GM19395 (cell line): ENCODE results near the gene CASP1.

ENCODE experiments used
- ATAC-seq: cut with Tn5 transposase; IDR thresholded peaks from one replicate; pipeline ENCODE4 v1.9.1; 2021; ENCODE audit warnings: mild to moderate bottlenecking, moderate library complexity; ENCODE audit not compliant: unreplicated experiment

The CASP1 gene

DNA sequence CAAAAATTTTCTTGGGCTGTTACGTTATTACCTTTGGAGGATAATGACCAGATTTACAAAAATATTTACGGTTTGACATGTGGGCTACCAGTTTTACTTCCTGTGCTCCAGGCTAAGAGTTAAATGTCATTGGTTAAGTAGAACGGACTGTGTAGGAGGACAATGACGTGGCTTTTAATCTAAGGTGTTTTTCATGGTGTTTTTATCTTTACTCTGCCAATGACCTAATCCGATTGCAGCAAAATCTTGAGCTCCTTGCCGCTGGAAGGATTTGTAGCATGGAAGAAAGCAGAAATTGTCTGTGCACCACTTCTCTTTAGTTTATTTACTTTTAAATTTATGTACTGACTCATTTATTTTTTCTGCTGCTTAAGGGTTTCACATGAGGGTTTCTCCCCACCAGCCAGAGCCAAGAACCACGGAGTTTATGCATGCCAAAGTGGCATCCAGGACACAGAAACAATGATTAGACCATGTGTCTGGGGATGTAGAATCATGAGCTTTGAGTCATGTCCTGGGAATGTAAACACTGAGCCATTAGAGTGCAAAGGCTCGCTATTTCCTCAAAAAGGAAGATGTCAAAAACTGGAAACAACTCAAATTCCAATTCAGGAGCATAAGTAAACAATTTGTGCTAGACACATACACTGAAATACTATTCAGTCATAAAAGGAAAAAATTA, 12.1 kb upstream of the CASP1 start:
- ATAC-seq, result no peak

DNA sequence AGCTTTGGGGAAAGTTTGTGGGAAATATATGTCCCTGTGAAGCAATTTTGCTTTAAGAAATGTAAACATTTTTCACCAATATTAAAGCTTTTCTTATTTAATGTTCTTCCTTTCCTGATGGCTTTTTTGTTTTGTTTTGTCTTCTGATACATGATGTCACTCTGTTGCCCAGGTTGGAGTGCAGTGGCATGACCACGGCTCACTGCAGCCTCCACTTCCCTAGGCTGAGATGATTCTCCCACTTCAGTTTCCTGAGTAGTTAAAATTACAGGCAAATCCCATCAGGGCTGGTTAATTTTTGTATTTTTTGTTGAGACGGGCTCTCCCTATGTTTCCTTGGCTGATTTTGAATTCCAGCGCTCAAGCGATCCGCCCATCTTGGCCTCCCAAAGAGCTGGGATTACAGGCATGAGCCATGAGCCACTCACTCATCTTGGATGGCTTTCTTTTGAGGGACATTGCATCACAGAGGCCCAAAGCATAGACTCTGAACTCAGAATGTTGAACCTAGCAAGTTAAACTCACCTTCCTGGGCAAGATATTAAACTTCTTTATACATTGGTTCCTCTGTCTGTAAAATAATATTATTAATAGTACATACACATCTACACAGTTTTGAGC, 10.8 kb upstream of the CASP1 start:
- no peak for ATAC-seq

DNA sequence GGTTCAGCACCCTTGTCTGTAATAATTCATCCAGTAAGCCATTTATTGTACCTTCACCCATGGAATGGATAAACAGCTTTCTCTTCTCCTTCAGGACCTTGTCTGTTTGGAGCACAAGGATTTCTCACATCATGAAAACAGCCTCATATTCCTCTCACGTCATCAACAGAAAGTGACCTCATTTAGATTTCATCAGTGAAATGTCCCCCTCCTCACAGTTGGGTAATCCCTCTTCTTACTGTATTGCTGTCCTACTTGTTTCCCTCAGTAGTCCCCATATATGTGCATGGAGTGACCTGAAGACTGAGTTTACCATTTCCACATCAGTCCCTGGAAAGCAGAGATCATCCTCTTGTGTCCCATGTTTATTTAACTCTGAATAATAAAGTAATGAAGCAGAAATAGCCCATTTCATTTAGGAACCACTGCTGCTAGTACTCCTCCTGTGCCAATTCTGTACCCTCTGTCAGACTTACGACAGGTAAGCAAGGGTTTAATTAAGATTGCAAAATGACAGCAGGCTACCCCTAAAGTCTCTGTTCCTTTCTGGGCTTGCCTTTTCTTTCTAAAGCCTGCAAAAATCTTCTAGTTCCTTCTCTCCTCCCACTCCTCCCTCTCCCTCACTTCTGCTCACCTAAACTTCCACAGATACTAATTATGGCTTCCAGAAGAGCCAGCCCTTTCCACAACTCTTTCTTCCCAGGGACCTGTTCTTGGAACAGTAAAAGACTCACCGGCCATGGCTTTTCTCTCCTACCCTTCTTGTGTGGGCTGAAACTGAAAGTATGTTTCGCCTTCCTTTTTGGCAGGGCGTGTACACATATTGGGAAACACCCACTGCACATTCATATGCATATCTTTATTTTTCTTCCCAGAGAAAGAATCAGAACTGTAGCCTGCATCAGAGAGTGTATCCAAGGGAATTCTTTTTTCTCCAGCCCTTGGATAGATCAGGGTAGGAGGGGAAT, 9.9 kb upstream of the CASP1 start, which contains the start of gene CARD16:
Gene CARD16 (minus strand): TSS at position 779 of the 968 bp plus-strand sequence. CDS start 38 bp downstream, at position 741.
- ATAC-seq, result peak; percentile 100

GRCh38 chr11:105042178-105042577, 7.2 kb upstream of the CASP1 start:
- no peak for ATAC-seq

DNA sequence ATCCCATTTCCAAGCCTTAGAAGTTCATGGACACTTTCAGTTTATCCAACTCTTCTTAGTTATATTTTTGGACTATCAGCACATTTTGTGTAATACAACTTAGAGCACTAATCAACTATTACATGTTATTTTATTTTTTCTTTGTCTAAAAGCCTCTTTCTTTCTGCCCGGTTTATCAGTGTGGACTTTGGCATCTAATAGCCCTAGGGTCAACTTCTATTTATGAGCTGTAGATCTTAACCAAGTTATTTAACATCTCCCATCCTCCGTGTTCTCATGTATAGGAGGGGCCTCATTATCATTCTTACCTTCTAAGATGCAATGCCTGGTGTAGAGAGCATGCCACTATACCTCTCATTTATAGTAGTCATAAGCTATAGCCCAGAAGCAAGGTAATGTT, 5.8 kb upstream of the CASP1 start:
- ATAC-seq, result no peak

- ATAC-seq, result peak; percentile 7
Observed at GRCh38 chr11:105034388-105034787, 556 bp downstream of the CASP1 start.

- ATAC-seq, result no peak
Observed at GRCh38 chr11:105033781-105034180, 1.2 kb downstream of the CASP1 start.

DNA sequence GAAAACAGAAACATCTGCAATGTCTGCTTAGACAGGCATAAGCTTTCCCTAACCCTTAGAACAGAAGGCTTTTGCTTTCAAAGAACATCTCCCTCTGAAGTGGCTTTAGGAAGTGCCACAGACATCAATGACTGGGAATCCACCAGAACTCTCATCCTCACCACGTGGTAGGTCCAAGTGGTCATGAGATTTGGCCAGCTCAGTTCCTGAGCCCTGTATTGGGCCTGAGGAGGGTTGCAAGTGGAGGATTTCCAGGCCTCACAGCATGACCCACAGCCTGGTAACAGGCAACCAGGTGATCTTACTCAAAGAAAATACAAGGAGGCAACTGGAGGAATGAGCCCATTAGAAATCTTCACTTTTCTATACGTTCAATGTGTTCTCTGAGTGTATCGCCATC, 1.6 kb downstream of the CASP1 start:
- no peak for ATAC-seq

DNA sequence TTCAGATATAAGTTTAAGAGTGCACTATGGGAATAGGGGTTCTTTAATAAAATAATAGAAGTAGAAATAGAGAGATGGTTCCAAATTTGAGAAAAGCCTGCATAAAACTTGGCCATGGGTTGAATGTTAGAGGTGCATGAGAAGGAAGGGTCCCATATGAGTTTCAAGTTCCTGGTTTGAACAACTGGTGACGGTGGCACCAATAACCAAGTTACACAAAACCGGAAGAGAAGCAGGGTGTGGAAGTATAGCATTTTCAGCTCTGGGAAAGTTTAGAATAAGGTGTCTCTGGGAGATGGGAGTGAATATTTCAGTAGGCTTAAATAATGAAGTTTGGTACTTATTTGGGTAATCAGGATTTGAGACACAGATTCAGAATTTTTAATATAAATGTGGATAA, 2.4 kb downstream of the CASP1 start:
- ATAC-seq, result no peak

- ATAC-seq, result no peak
Observed at GRCh38 chr11:105027678-105028077, 7.3 kb downstream of the CASP1 start.

DNA sequence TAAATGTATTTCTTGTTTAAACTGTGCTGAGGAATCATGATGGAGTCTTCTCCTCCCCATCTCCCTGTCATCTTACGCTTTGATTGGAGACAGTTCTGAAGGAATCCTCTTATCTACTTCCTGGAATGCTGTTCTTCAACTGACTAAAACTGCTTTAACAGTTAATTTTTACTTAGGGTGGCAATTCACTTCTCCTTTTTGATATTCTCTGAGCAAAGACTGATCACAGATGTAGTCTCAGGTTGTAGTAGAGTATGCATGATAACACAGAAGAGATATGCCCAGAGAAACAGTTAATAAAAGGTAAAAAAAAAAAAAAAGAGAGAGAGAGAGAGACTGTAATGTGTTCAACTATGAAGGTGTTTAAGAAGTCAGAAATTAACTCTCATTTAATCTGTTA, 10.6 kb downstream of the CASP1 start:
- ATAC-seq, result no peak

GRCh38 chr11:105023003-105023402, 11.9 kb downstream of the CASP1 start, which contains the start of gene CASP5:
Gene CASP5 (minus strand): TSS chr11:105023168. CDS start chr11:105023136, 32 bp downstream.
- no peak for ATAC-seq

- no peak for ATAC-seq
Observed at GRCh38 chr11:105022527-105022926, 12.4 kb downstream of the CASP1 start.

- ATAC-seq, result no peak
Observed at GRCh38 chr11:105007463-105007862, 27.5 kb downstream of the CASP1 start.

DNA sequence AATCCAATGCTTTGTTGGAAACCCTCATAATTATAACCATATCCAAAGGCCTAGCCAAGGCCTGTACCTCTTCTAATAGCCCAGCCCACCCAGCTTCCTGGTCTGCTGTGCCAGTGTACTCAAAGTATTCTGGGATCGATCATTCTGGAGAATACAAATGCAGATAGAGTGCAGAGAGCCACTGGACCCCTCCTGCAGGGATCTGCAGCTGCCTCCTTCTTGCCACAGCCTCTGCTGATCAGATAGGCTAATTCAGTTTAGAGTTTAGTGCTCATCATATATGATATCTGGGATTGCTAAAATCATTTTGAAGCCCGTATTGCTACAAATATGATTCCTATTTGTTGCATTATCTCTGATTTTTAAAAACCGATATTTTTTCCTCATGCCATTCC, 29.5 kb downstream of the CASP1 start:
- no peak for ATAC-seq

- ATAC-seq, result no peak
Observed at GRCh38 chr11:105004021-105004420, 30.9 kb downstream of the CASP1 start.

- no peak for ATAC-seq
Observed at GRCh38 chr11:105003151-105003550, 31.8 kb downstream of the CASP1 start.

DNA sequence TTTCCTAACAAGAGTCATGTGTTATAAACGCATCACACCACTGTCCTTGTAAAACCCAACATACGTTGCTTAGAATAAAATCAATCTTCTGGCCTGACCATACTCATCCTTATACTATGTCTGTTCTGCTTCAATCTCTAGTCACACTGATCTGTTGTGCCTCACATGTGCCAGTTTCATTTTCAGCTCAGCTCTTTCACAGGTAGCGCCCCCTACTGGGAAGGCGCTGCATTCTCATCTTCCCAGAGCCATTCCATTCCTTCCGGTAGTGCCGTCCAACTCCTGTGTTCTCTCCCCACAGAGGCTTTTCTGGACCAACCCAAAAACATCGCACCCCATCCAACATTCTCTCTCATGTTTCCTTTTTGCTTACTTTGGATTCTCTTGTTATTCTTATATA, 34.1 kb downstream of the CASP1 start:
- ATAC-seq, result peak; percentile 88

DNA sequence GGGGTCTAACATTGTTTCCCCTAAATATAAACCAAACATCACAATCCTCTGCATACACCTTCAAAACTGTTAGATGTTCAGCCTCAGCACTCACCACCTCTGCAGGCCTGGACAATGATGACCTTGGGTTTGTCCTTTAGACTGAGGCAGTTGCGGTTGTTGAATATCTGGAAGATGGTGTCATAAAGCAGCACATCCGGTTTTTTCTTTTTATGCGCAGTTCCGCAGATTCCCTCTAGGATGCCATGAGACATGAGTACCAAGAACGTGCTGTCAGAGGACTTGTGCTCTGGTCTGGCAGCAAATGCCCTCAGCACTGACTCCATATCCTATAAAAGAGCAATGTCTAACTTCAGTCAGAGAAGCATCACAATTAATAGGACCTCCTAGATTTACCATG, 34.8 kb downstream of the CASP1 start:
- ATAC-seq, result no peak

- no peak for ATAC-seq
Observed at GRCh38 chr11:104999721-105000120, 35.2 kb downstream of the CASP1 start.

DNA sequence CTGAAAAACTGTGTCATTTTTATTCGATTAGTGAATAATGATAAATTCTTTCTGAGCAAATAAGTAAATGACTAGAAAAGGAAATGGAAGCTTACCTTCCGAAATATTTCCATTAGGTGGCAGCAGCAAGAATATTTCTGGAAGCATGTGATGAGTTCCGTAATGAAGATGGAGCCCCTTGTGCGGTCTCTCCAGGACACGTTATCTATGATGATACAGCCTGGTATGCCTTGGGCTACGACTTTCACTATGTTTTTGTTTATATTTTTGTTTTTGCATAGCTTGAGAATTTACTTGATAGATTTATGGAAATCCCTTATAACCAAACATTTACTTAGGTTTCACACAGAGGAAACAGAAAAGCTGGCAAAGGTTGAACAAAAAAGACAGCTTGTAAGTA, 37.7 kb downstream of the CASP1 start:
- no peak for ATAC-seq
